EL (cell line): ENCODE data around the gene ISCA2.

Experiments
- DNase-seq: peaks from one replicate; pipeline ENCODE4 v3.0.0-alpha.2; 2016

The ISCA2 gene

GRCh38 chr14:74509587-74510222 is 16.1 kb downstream of the ISCA2 start:
- DNase-seq, result no peak

GRCh38 chr14:74510223-74510931 is 16.8 kb downstream of the ISCA2 start:
- peak; percentile 39 for DNase-seq

GRCh38 chr14:74510959-74511409 is 17.4 kb downstream of the ISCA2 start:
- DNase-seq, result peak; percentile 65

- DNase-seq, result no peak
Measured at GRCh38 chr14:74511966-74512830, 18.6 kb downstream of the ISCA2 start.

- no peak for DNase-seq
Measured at GRCh38 chr14:74514471-74514941, 20.9 kb downstream of the ISCA2 start.

- no peak for DNase-seq
Measured at GRCh38 chr14:74515891-74516412, 22.4 kb downstream of the ISCA2 start.

- peak; percentile 58 for DNase-seq
Measured at GRCh38 chr14:74516451-74517160, 23.0 kb downstream of the ISCA2 start.

- DNase-seq, result no peak
Measured at GRCh38 chr14:74517731-74518130, 24.2 kb downstream of the ISCA2 start.

- DNase-seq, result no peak
Measured at GRCh38 chr14:74518221-74518620, 24.7 kb downstream of the ISCA2 start.

GRCh38 chr14:74519316-74520074 is 25.9 kb downstream of the ISCA2 start:
- DNase-seq, result no peak

GRCh38 chr14:74521756-74522155 is 28.2 kb downstream of the ISCA2 start:
- no peak for DNase-seq

GRCh38 chr14:74522740-74523139 is 29.2 kb downstream of the ISCA2 start:
- no peak for DNase-seq

- DNase-seq, result no peak
Measured at GRCh38 chr14:74524076-74524811, 30.7 kb downstream of the ISCA2 start.

GRCh38 chr14:74524812-74525135 is 31.2 kb downstream of the ISCA2 start:
- DNase-seq, result no peak

- DNase-seq, result no peak
Measured at GRCh38 chr14:74525361-74525851, 31.8 kb downstream of the ISCA2 start.

- no peak for DNase-seq
Measured at GRCh38 chr14:74526854-74527585, 33.5 kb downstream of the ISCA2 start.

GRCh38 chr14:74527736-74528280 is 34.2 kb downstream of the ISCA2 start:
- no peak for DNase-seq

GRCh38 chr14:74528406-74528805 is 34.8 kb downstream of the ISCA2 start:
- no peak for DNase-seq

GRCh38 chr14:74528886-74529285 is 35.3 kb downstream of the ISCA2 start:
- DNase-seq, result no peak

GRCh38 chr14:74531006-74531405 is 37.4 kb downstream of the ISCA2 start:
- DNase-seq, result no peak
